ENCODE results near the gene CYP2S1. TPM values are rescaled to one million over a fixed set of nuclear protein-coding genes. Genes with fewer than 3 reads are reported as not detected.

The CYP2S1 gene
- total RNA-seq, 4 donors from 2014 or later, result 4.1 to 147 (median 67.1) TPM

DNA sequence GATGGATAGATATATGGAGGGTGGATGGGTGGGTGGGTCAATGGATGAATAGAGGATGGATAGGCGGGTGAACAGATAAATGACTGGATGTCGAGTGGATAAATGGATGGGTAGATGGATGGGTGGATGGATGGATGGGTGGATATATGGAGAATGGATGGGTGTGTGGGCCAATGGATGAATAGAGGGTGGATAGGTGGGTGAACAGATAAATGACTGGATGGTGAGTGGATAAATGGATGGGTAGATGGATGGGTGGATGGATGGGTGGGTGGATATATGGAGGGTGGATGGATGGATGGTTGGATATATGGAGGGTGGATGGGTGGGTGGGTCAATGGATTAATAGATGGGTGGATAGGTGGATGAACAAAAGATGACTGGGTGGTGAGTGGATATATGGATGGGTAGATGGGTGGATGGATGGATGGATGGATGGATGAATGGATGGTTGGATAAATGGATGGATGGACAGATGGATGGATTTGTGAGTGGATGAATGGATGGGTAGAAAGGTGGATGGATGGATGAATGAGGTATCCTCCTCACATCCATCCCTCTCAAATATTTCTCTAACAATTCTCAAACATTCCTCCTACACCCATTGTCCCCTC, 47.0 kb downstream of the CYP2S1 start:
- DNase-seq, result no peak
- no peak overlapping the region for H3K27ac ChIP-seq
- no peaks in the 10 kb centered on the region for H3K9me3 ChIP-seq
- H3K27me3 ChIP-seq, result no peaks in the 10 kb centered on the region
- peaks cover 0 to 23% (median 0%) of the 10 kb centered on the region in 3 donors for H3K36me3 ChIP-seq
- TF ChIP-seq POLR2A (IDR thresholded peaks at IDR 0.05) (no peak), CTCF (IDR thresholded peaks at IDR 0.05) (no peak)
- H3K4me3 ChIP-seq, result no peak overlapping the region
- H3K4me1 ChIP-seq, result no peaks in the 10 kb centered on the region

DNA sequence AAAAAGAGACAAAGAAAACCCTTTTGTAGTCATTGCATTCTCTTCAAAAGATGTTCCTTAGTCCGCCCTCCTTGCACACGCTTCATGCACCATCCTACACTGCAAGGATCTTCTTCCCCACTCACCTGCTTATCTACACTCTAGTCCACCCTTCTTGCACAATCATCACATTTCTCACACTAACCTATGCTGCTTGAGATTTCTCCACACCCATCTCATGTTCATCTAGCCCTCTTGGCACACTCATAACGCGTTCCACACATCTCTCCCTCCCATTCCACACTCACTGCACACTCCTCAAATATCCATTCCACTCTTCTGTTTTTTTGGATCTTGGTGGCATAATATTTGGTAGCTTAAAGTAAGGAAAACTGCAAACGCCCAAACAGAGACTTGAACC, 48.8 kb downstream of the CYP2S1 start:
- Histone ChIP-seq H3K4me1 (no peaks in the 10 kb centered on the region), H3K36me3 (peaks cover 0 to 23% (median 0%) of the 10 kb centered on the region in 3 donors), H3K27ac (no peak overlapping the region), H3K27me3 (no peaks in the 10 kb centered on the region), H3K9me3 (no peaks in the 10 kb centered on the region), H3K4me3 (no peak overlapping the region)
- DNase-seq, result no peak
- TF ChIP-seq CTCF (IDR thresholded peaks at IDR 0.05), result no peak
- no peak for TF ChIP-seq POLR2A (IDR thresholded peaks at IDR 0.05)

DNA sequence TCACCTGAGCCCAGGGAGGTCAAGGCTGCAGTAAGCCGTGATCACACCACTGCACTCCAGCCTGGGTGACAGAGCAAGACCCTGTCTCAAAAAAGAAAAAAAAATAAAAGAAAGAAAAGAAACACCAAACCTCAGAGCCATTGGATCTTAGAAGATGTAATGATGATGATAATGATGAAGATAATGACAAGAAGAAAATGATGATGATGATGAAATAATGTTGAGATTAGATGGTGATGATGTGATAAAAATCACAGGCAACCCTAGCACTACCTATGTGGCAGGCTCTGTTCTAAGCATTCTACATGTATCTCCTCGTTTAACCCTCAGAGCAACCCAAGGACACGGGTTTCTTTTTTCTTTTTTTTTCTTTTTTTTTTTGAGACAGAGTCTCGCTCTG, 51.1 kb downstream of the CYP2S1 start:
- H3K27me3 ChIP-seq, result no peaks in the 10 kb centered on the region

GRCh38 chr19:41245843-41246242, 52.8 kb downstream of the CYP2S1 start:
- H3K4me3 ChIP-seq, result no peak overlapping the region
- no peak overlapping the region for H3K27ac ChIP-seq
- H3K9me3 ChIP-seq, result no peaks in the 10 kb centered on the region
- TF ChIP-seq POLR2A (IDR thresholded peaks at IDR 0.05) (no peak), CTCF (IDR thresholded peaks at IDR 0.05) (no peak)
- no peaks in the 10 kb centered on the region for H3K27me3 ChIP-seq
- no peak for DNase-seq
- H3K4me1 ChIP-seq, result no peaks in the 10 kb centered on the region
- H3K36me3 ChIP-seq, result peaks cover 0 to 34% (median 0%) of the 10 kb centered on the region in 3 donors

More for the DNA sequence above, 51.1 kb downstream of the CYP2S1 start:
- H3K36me3 ChIP-seq, result peaks cover 0 to 24% (median 0%) of the 10 kb centered on the region in 3 donors
- no peak for TF ChIP-seq POLR2A (IDR thresholded peaks at IDR 0.05)
- no peak for TF ChIP-seq CTCF (IDR thresholded peaks at IDR 0.05)
- no peaks in the 10 kb centered on the region for H3K9me3 ChIP-seq
- H3K27ac ChIP-seq, result no peak overlapping the region
- no peak overlapping the region for H3K4me3 ChIP-seq
- DNase-seq, result no peak
- no peaks in the 10 kb centered on the region for H3K4me1 ChIP-seq

- Histone ChIP-seq H3K4me3 (no peak overlapping the region), H3K36me3 (peaks cover 0 to 51% (median 0%) of the 10 kb centered on the region in 3 donors), H3K9me3 (no peaks in the 10 kb centered on the region), H3K27me3 (no peaks in the 10 kb centered on the region), H3K27ac (no peak overlapping the region), H3K4me1 (no peaks in the 10 kb centered on the region)
- TF ChIP-seq POLR2A (IDR thresholded peaks at IDR 0.05) (no peak), CTCF (IDR thresholded peaks at IDR 0.05) (no peak)
- no peak for DNase-seq
Measured at GRCh38 chr19:41248895-41249294, 55.9 kb downstream of the CYP2S1 start.

Measured in Peyer's patch (tissue), 4 donors.